ENCODE measurements around the gene CPT1A. TPM values are rescaled to one million over a fixed set of nuclear protein-coding genes. Genes with fewer than 3 reads are reported as not detected.

The CPT1A gene
- 27.9 to 32.8 TPM (median 31.7 TPM) in 5 replicates for total RNA-seq (2022; extraction: Qiagen RNA extraction)

DNA sequence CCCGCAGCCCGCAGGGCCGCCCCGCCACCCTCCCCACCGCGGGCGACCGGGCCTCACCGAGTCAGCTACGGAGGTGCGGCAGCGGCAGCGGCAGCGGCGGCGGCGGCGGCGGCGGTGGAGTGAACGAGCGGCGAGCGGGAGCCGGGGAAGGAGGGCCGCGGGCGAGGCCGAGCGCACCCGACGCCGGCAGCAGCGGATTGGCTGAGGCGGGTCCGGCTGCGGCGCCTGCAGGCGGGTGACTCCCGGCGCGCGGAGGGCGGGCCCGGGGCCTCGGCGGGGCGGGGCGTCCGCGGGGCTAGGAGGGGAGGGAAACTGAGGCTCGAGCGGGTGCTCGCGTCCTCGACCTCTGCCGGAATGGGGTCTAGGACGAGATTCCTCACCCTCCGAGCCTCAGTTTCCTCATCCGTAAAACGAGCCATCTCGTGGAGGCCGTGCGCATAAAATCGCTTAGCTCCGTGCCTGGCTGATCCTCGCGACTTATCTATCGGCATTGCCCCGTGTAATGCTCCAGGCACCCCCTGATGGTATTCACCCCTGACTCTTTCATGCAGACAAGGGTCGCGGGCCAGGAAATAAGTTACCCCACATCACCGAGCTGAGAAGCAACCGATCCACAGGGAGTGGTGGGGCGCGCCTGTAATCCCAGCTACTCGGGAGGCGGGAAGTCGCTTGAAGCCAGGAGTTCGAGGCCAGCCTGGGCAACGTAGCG lies at the start of gene CPT1A:
Gene CPT1A (minus strand): TSS at position 199 of the 709 bp plus-strand sequence. CDS start 26,442 bp downstream, outside the sequence.

DNA sequence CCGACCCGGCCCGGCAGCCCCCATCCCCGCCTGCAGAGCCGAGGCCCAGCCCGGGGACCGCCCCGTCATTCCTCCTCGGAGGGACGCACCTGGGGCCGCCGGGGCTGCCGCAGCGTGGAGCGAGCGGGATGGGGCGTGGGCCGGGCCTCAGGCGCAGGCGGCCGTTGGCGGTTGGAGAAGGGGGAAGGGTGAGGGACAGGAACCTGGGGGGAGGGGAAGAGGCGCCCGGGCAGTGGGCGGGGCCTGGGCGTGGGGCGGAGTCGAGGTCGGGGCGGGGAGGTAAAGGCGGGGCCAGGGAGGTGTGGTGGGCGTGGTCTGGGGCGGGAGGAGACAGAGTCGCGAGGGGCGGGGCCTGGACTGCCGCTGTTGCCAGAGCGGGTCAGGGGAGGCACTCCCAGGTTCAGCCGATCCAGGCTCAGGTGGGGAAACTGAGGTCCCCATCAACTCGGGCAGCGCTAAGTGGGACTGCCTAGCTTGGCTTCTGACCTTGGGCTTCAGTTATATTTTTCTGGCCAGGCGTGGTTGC lies 90.3 kb downstream of the CPT1A start, which contains the start of gene TESMIN:
Gene TESMIN (minus strand): TSS at position 190 of the 526 bp plus-strand sequence. CDS start 860 bp downstream, outside the sequence.

Other genes starting within 250 kb of the CPT1A start
- gene GAL, start 157.4 kb downstream of the CPT1A start, total RNA-seq (2022; extraction: Qiagen RNA extraction), result 10.2 to 23.6 TPM (median 19.2 TPM) in 5 replicates
- 3.3 to 7.6 TPM (median 6.7 TPM) in 5 replicates for gene TESMIN, start 90.4 kb downstream of the CPT1A start, total RNA-seq (2022; extraction: Qiagen RNA extraction)
- gene MRPL21, start 61.9 kb upstream of the CPT1A start, total RNA-seq (2022; extraction: Qiagen RNA extraction), result 126 to 143 TPM (median 134 TPM) in 5 replicates
- 12.7 to 16.8 TPM (median 15.4 TPM) in 5 replicates for gene IGHMBP2, start 62.0 kb upstream of the CPT1A start, total RNA-seq (2022; extraction: Qiagen RNA extraction)
- not detected in 5 replicates for gene MRGPRD, start 139.1 kb upstream of the CPT1A start, total RNA-seq (2022; extraction: Qiagen RNA extraction)
- gene MRGPRF, start 171.3 kb upstream of the CPT1A start, total RNA-seq (2022; extraction: Qiagen RNA extraction), result 0.06 to 0.12 TPM in 2 of 5 replicates, not detected in the others
- 8.7 to 14.1 TPM (median 12.8 TPM) in 5 replicates for gene TPCN2, start 207.0 kb upstream of the CPT1A start, total RNA-seq (2022; extraction: Qiagen RNA extraction)